ENCODE data around the gene CENPQ.

DNA sequence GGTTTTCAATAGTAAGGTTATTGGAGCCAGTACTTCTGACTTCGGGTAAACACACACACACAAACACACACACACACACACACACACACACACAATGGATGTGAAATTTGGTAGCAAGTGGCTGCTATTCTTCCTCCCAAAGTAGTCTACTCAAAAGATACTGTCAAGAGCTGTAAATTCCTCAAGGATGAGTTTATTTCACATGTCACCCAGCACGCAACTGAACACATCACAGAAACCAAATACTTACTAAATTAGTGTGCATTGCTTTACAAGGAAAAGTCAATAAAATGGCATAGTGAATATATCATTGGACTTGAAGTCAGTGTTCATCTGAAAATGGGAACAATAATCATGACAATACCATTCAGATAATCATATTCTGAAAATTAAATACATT lies 33.0 kb upstream of the CENPQ start:
- TF ChIP-seq, protein P1, sequence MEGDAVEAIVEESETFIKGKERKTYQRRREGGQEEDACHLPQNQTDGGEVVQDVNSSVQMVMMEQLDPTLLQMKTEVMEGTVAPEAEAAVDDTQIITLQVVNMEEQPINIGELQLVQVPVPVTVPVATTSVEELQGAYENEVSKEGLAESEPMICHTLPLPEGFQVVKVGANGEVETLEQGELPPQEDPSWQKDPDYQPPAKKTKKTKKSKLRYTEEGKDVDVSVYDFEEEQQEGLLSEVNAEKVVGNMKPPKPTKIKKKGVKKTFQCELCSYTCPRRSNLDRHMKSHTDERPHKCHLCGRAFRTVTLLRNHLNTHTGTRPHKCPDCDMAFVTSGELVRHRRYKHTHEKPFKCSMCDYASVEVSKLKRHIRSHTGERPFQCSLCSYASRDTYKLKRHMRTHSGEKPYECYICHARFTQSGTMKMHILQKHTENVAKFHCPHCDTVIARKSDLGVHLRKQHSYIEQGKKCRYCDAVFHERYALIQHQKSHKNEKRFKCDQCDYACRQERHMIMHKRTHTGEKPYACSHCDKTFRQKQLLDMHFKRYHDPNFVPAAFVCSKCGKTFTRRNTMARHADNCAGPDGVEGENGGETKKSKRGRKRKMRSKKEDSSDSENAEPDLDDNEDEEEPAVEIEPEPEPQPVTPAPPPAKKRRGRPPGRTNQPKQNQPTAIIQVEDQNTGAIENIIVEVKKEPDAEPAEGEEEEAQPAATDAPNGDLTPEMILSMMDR (IDR thresholded peaks at IDR 0.05 in 8 of 11, conservative IDR thresholded peaks at IDR 0.05 in 3 of 11), result no peak
- no peak for TF ChIP-seq POLR2A (IDR thresholded peaks at IDR 0.05)
